Measurements from ENCODE around the gene SMCO4. TPM values are rescaled to one million over a fixed set of nuclear protein-coding genes. Genes with fewer than 3 reads are reported as not detected.
"Not testable (repeated sequence)": the region's sequence is repeated elsewhere in the genome, so short reads cannot be mapped to it uniquely, and the experiment has no call there.

The SMCO4 gene
- 1 to 10 TPM; 2.4 to 9.6 (median 6.1) TPM for total RNA-seq
- polyA plus RNA-seq = 100 to 1,000 TPM in 1 of 3 donors, 10 to 100 TPM in 2; 47.0 to 112 (median 94.8) TPM

- intact Hi-C loops (cut with DNase I) = loop anchor here (1.0 to 5.0 kb wide), 3 partner anchors 56 to 310 kb away; no protein-coding TSS in a partner anchor
- peak; percentile 88 for DNase-seq
These were observed at the start of gene SMCO4 for GRCh38 chr11:93543292-93543977. TSS of gene SMCO4 (minus strand) at chr11:93543391. CDS start at chr11:93479189, 64,202 bp downstream.

GRCh38 chr11:93591247-93591898 is 48.2 kb upstream of the SMCO4 start:
- Histone ChIP-seq H3K4me3 (no peak overlapping the region), H3K4me1 (no peaks in the 10 kb centered on the region), H3K27ac (no peak overlapping the region), H3K27me3 (no peaks in the 10 kb centered on the region), H3K36me3 (no peaks in the 10 kb centered on the region), H3K9me3 (no peaks in the 10 kb centered on the region)
- DNase-seq = no peak
- intact Hi-C loops (cut with DNase I) = no loop called here
- TF ChIP-seq POLR2A (IDR thresholded peaks at IDR 0.05) (no peak), POLR2AphosphoS5 (IDR thresholded peaks at IDR 0.05) (no peak), EP300 (IDR thresholded peaks at IDR 0.05) (no peak), CTCF (IDR thresholded peaks at IDR 0.05) (no peak)
- 83 to 88% methylated on average over 6 of the region's 6 CpGs for WGBS, 2 donors

More at GRCh38 chr11:93543292-93543977, at the start of gene SMCO4:
- no peaks in the 10 kb centered on the region for H3K27me3 ChIP-seq
- TF ChIP-seq POLR2A (IDR thresholded peaks at IDR 0.05) (no peak), EP300 (IDR thresholded peaks at IDR 0.05) (no peak), CTCF (IDR thresholded peaks at IDR 0.05) (peak; percentile 25 to 63 (median 44)), POLR2AphosphoS5 (IDR thresholded peaks at IDR 0.05) (peak in 2 of 4 donors; percentile 5 to 39)
- WGBS, 2 donors = 2 to 5% methylated on average over 59 of the region's 59 CpGs
- H3K36me3 ChIP-seq = no peaks in the 10 kb centered on the region
- peak within 1 kb of the TSS; percentile 75 to 89 (median 78) for H3K27ac ChIP-seq
- H3K9me3 ChIP-seq = no peaks in the 10 kb centered on the region
- peak within 1 kb of the TSS; percentile 48 to 89 (median 72) for H3K4me3 ChIP-seq
- peaks cover 2 to 14% (median 9%) of the 10 kb centered on the region in 4 donors for H3K4me1 ChIP-seq

GRCh38 chr11:93589347-93589746 is 46.2 kb upstream of the SMCO4 start:
- intact Hi-C loops (cut with DNase I) = no loop called here
- Histone ChIP-seq H3K4me1 (no peaks in the 10 kb centered on the region), H3K4me3 (no peak overlapping the region), H3K27me3 (no peaks in the 10 kb centered on the region), H3K36me3 (no peaks in the 10 kb centered on the region), H3K9me3 (no peaks in the 10 kb centered on the region), H3K27ac (no peak overlapping the region)
- WGBS, 2 donors = 6 to 70% methylated on average over 1 of the region's 1 CpG
- TF ChIP-seq CTCF (IDR thresholded peaks at IDR 0.05) (no peak), POLR2AphosphoS5 (IDR thresholded peaks at IDR 0.05) (no peak), POLR2A (IDR thresholded peaks at IDR 0.05) (no peak), EP300 (IDR thresholded peaks at IDR 0.05) (no peak)
- DNase-seq = no peak

- H3K9me3 ChIP-seq = no peaks in the 10 kb centered on the region
- no peaks in the 10 kb centered on the region for H3K27me3 ChIP-seq
- intact Hi-C loops (cut with DNase I) = no loop called here
- WGBS, 2 donors = 54 to 73% methylated on average over 8 of the region's 8 CpGs
- no peak overlapping the region for H3K27ac ChIP-seq
- no peak for DNase-seq
- TF ChIP-seq CTCF (IDR thresholded peaks at IDR 0.05) = no peak
- TF ChIP-seq POLR2A (IDR thresholded peaks at IDR 0.05) = no peak
- TF ChIP-seq POLR2AphosphoS5 (IDR thresholded peaks at IDR 0.05) = no peak
- no peak for TF ChIP-seq EP300 (IDR thresholded peaks at IDR 0.05)
- H3K36me3 ChIP-seq = no peaks in the 10 kb centered on the region
- H3K4me1 ChIP-seq = no peaks in the 10 kb centered on the region
- no peak overlapping the region for H3K4me3 ChIP-seq
These were observed 44.8 kb upstream of the SMCO4 start for GRCh38 chr11:93587858-93588581.

- H3K9me3 ChIP-seq; H3K27ac ChIP-seq; DNase-seq; H3K27me3 ChIP-seq; H3K4me1 ChIP-seq; H3K4me3 ChIP-seq; H3K36me3 ChIP-seq; intact Hi-C loops (cut with DNase I): not testable (repeated sequence)
- 87 to 96% methylated on average over 1 of the region's 1 CpG for WGBS, 2 donors
These were observed 44.2 kb upstream of the SMCO4 start for GRCh38 chr11:93587425-93587824.

Measured in sigmoid colon (tissue), 7 donors.